K562 (cell line): Measurements from ENCODE around the gene LEUTX.

Experiments
- CTCF ChIP-seq, 3 experiments: IDR thresholded peaks in 2 of 3; conservative IDR thresholded peaks in 1 of 3; 2 replicates each; pipeline ENCODE4 v1.5.1; 2011 to 2012; ENCODE audit warnings: low read length in 3 of 3, mild to moderate bottlenecking in 3 of 3, control low read depth in 2 of 3, improper control_type of control experiment in 1 of 3, inconsistent platforms in 1 of 3, low read depth in 1 of 3, mixed read lengths in 1 of 3, moderate library complexity in 1 of 3; ENCODE audit not compliant: insufficient read depth in 2 of 3
- GTF2F1 ChIP-seq: IDR thresholded peaks from 2 replicates; pipeline ENCODE4 v1.6.1; 2011; ENCODE audit warnings: low read depth, low read length, improper control_type of control experiment
- HDAC1 ChIP-seq, 2 experiments: fragments of 450-650 bp; IDR thresholded peaks; 2 replicates each; pipeline ENCODE4 v1.6.1; 2016 to 2017; ENCODE audit warnings: inconsistent platforms in 1 of 2, mild to moderate bottlenecking in 1 of 2, moderate library complexity in 1 of 2
- MNT ChIP-seq, 2 experiments: fragments of 450-650 bp; conservative IDR thresholded peaks; 2 replicates each; pipeline ENCODE4 v1.6.1; 2017; ENCODE audit warnings: mild to moderate bottlenecking in 2 of 2, moderate library complexity in 2 of 2
- POLR2A ChIP-seq: fragments of 450-650 bp; conservative IDR thresholded peaks from 2 replicates; pipeline ENCODE4 v1.6.1; 2016
- RREB1 ChIP-seq: fragments of 250-450 bp; sonication (Bioruptor Pico); IDR thresholded peaks from 2 replicates; pipeline ENCODE4 v1.4.0; 2020
- SREBF2 ChIP-seq: sonication (generic); formaldehyde crosslinking; IDR thresholded peaks from 2 replicates; pipeline ENCODE4 v1.4.0; 2020; ENCODE audit warnings: mild to moderate bottlenecking, missing genetic modification reagents
- TRIM28 ChIP-seq: fragments of 450-650 bp; IDR thresholded peaks from 2 replicates; pipeline ENCODE4 v1.6.1; 2017
- VEZF1 ChIP-seq: fragments of 200-800 bp; sonication (Bioruptor generic); IDR thresholded peaks from 2 replicates; pipeline ENCODE4 v1.6.1; 2017; ENCODE audit warnings: missing genetic modification characterization, missing compliant biosample characterization
- TF ChIP-seq, protein P1 (sequence below): fragments of 450-650 bp; conservative IDR thresholded peaks from 2 replicates; pipeline ENCODE4 v1.6.1; 2016; ENCODE audit warnings: missing genetic modification characterization, low read depth, mild to moderate bottlenecking, control low read depth, missing compliant biosample characterization

DNA sequence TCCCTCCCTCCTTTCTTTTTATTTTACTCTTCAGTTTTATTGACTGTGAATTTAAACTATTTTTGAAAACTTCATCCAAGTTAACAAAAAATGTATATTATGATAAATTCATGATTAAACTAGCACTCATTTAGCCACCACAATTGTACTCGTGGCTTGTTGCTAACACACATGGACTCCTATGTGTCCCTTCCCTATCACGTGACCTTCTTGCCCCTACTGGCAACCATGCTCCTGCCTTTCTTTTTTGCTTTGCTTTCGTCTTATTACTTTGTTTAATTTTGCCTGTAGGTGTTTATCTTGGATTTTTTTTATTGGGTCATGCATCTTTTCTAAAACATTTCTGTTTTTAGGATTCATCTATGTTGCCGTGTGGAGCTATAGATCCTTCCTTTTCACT lies 49.1 kb upstream of the LEUTX start:
- no peak for TF ChIP-seq VEZF1 (CRISPR knock-in tag)
- TF ChIP-seq SREBF2 (CRISPR knock-in tag), result no peak
- TF ChIP-seq CTCF (IDR thresholded peaks at IDR 0.05 in 2 of 3, conservative IDR thresholded peaks at IDR 0.05 in 1 of 3; ENCODE audit: insufficient read depth in 2 of 3, low read depth in 1 of 3, low read length in 3 of 3), result no peak
- TF ChIP-seq GTF2F1, result no peak
- no peak for TF ChIP-seq TRIM28
- TF ChIP-seq, protein P1, sequence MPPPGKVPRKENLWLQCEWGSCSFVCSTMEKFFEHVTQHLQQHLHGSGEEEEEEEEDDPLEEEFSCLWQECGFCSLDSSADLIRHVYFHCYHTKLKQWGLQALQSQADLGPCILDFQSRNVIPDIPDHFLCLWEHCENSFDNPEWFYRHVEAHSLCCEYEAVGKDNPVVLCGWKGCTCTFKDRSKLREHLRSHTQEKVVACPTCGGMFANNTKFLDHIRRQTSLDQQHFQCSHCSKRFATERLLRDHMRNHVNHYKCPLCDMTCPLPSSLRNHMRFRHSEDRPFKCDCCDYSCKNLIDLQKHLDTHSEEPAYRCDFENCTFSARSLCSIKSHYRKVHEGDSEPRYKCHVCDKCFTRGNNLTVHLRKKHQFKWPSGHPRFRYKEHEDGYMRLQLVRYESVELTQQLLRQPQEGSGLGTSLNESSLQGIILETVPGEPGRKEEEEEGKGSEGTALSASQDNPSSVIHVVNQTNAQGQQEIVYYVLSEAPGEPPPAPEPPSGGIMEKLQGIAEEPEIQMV (tag), result no peak
- no peak for TF ChIP-seq POLR2A
- TF ChIP-seq HDAC1 (IDR thresholded peaks at IDR 0.05), result no peak
- no peak for TF ChIP-seq MNT (conservative IDR thresholded peaks at IDR 0.05)
- TF ChIP-seq RREB1, result no peak
